ENCODE results near the gene DPM1. TPM values are rescaled to one million over a fixed set of nuclear protein-coding genes. Genes with fewer than 3 reads are reported as not detected.
A peak's percentile ranks its signal among the peaks of the same experiment; 100 is the strongest.

The DPM1 gene
- total RNA-seq, 1 experiment from 2014 or later, result 66.8 TPM

DNA sequence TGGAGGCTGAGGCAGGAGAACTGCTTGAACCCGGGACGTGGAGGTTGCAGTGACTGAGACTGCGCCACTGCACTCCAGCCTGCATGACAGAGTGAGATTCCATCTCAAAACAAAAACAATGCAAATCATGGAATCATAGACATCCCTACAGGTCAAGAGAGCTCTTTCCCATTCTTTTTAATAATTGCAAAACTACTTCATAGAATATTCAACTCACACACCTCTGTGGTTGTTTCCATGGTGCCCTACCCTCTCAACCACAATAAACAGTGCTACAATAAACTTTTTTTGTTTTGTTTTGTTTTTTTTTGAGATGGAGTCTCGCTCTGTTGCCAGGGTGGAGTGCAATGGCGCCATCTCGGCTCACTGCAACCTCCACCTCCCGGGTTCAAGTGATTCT lies 15.3 kb downstream of the DPM1 start:
- H3K27ac Mint-ChIP-seq (ENCODE audit: low read depth, unreplicated experiment), result no peak overlapping the region
- TF ChIP-seq, protein P1, sequence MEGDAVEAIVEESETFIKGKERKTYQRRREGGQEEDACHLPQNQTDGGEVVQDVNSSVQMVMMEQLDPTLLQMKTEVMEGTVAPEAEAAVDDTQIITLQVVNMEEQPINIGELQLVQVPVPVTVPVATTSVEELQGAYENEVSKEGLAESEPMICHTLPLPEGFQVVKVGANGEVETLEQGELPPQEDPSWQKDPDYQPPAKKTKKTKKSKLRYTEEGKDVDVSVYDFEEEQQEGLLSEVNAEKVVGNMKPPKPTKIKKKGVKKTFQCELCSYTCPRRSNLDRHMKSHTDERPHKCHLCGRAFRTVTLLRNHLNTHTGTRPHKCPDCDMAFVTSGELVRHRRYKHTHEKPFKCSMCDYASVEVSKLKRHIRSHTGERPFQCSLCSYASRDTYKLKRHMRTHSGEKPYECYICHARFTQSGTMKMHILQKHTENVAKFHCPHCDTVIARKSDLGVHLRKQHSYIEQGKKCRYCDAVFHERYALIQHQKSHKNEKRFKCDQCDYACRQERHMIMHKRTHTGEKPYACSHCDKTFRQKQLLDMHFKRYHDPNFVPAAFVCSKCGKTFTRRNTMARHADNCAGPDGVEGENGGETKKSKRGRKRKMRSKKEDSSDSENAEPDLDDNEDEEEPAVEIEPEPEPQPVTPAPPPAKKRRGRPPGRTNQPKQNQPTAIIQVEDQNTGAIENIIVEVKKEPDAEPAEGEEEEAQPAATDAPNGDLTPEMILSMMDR (IDR thresholded peaks at IDR 0.05; ENCODE audit: unreplicated experiment), result no peak
- H3K4me3 Mint-ChIP-seq (ENCODE audit: unreplicated experiment), result no peak overlapping the region
- POLR2A ChIA-PET, result interaction anchor here (1.1 to 5.5 kb wide), 5 partner anchors 10 to 148 kb away, joined by 3 to 32 read pairs (median 3); partner anchors contain the start of genes ADNP, BCAS4, DPM1 and MOCS3
- no peaks in the 10 kb centered on the region for H3K9me3 Mint-ChIP-seq (ENCODE audit: unreplicated experiment)
- H3K4me1 Mint-ChIP-seq (ENCODE audit: insufficient read depth, unreplicated experiment), result no peaks in the 10 kb centered on the region
- intact Hi-C loops (cut with micrococcal nuclease), result no loop called here
- H3K27me3 Mint-ChIP-seq (ENCODE audit: insufficient read depth, unreplicated experiment), result no peaks in the 10 kb centered on the region
- no TSS peak for BruUV-seq (replicated peaks)
- peaks cover 88% of the 10 kb centered on the region for H3K36me3 Mint-ChIP-seq (ENCODE audit: insufficient read depth, unreplicated experiment)
- DNase-seq (ENCODE audit: unreplicated experiment), result no peak
- CTCF ChIA-PET, result interaction anchor here (0.5 to 1.1 kb wide), 2 partner anchors 49 to 302 kb away, joined by 3 to 4 read pairs; no protein-coding TSS in a partner anchor

DNA sequence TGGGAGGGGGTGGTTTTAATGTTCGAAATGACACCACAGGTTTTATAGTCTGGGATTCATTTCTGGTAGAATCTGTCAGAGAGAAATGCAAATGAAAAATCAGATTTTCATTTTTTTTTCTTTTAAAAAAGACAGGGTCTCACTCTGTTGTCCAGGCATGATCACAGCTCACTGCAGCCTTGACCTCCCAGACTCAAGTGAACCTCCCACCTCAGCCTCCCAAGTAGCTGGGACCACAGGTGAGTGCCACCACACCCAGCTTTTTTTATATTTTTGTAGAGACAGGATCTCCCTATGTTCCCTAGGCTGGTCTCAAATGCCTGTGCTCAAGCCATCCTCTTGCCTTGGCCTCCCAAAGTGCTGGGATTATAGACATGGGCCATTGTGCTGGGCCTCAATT lies 24.7 kb downstream of the DPM1 start:
- TF ChIP-seq, protein P1 (IDR thresholded peaks at IDR 0.05; ENCODE audit: unreplicated experiment), result no peak
- intact Hi-C loops (cut with micrococcal nuclease), result no loop called here
- H3K27me3 Mint-ChIP-seq (ENCODE audit: insufficient read depth, unreplicated experiment), result no peaks in the 10 kb centered on the region
- H3K36me3 Mint-ChIP-seq (ENCODE audit: insufficient read depth, unreplicated experiment), result peaks cover 78% of the 10 kb centered on the region
- H3K9me3 Mint-ChIP-seq (ENCODE audit: unreplicated experiment), result no peaks in the 10 kb centered on the region
- H3K4me1 Mint-ChIP-seq (ENCODE audit: insufficient read depth, unreplicated experiment), result peaks cover 12% of the 10 kb centered on the region
- BruUV-seq (replicated peaks), result no TSS peak
- DNase-seq (ENCODE audit: unreplicated experiment), result no peak
- CTCF ChIA-PET, result interaction anchor here (0.7 to 14.2 kb wide), 7 partner anchors 11 to 141 kb away, joined by 3 to 256 read pairs (median 5); partner anchors contain the start of gene BCAS4
- no peak overlapping the region for H3K4me3 Mint-ChIP-seq (ENCODE audit: unreplicated experiment)
- no peak overlapping the region for H3K27ac Mint-ChIP-seq (ENCODE audit: low read depth, unreplicated experiment)
- POLR2A ChIA-PET, result interaction anchor here (0.9 to 13.0 kb wide), 6 partner anchors 9 to 139 kb away, joined by 3 to 149 read pairs (median 66); partner anchors contain the start of genes BCAS4, DPM1 and MOCS3

DNA sequence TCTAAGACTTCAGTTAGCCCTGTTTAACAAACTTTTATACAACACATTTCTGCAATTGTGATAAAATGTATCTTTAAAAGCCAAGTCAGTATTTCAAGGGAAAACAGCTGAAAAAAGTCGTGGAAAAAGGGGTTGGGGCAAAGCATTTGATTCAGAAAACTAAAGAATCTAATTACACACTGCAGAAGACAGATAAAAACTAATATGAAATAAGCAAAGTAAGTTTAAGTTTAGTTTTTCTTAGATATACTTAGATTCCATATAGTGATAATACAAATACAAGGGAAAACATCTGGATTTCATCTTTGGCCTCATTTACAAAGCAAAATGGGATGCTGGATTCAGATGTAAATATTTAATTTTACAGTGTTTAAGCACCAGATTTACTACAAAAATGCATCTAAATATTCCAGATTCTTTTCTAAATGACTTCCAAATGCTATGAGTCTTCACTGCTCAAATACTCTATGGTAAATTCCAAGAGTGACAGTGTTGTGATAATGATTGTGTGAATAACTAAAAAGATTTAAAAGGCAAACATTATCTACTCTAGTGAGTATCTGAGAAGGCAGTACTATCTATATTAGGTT lies 25.5 kb downstream of the DPM1 start:
- TF ChIP-seq, protein P1 (IDR thresholded peaks at IDR 0.05; ENCODE audit: unreplicated experiment), result no peak
- Mint-ChIP-seq H3K4me1 (ENCODE audit: insufficient read depth, unreplicated experiment) (peaks cover 15% of the 10 kb centered on the region), H3K27ac (ENCODE audit: low read depth, unreplicated experiment) (peak overlapping the region; percentile 88), H3K27me3 (ENCODE audit: insufficient read depth, unreplicated experiment) (no peaks in the 10 kb centered on the region), H3K4me3 (ENCODE audit: unreplicated experiment) (no peak overlapping the region), H3K36me3 (ENCODE audit: insufficient read depth, unreplicated experiment) (peaks cover 81% of the 10 kb centered on the region), H3K9me3 (ENCODE audit: unreplicated experiment) (no peaks in the 10 kb centered on the region)
- intact Hi-C loops (cut with micrococcal nuclease), result no loop called here
- POLR2A ChIA-PET, result interaction anchor here (0.7 to 13.0 kb wide), 15 partner anchors 10 to 142 kb away, joined by 3 to 149 read pairs (median 10); partner anchors contain the start of genes BCAS4, DPM1 and MOCS3
- BruUV-seq (replicated peaks), result no TSS peak
- DNase-seq (ENCODE audit: unreplicated experiment), result no peak
- CTCF ChIA-PET, result interaction anchor here (0.7 to 14.2 kb wide), 8 partner anchors 7 to 140 kb away, joined by 3 to 256 read pairs (median 6); partner anchors contain the start of gene BCAS4

DNA sequence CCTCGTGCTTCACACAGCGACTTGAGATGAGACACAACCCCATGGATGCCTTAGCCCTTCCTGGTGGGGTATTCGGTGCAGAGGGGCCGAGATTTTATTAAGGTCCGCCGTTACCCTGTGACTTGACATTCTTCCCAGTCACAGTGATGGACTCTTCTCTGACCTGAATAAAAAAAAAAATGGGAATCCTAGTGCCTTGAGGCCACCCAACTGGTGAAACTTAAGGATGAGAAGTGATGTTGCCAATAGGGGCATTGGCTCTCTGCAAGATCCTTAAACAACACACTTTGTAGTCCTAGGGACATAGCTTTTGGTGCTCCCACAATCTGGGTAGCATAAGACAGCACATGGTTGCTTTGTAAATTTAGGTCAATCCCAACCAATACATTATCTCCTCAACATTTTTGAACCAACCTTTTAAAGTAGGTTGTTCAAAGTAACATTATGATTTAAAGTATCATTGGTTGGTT lies 26.3 kb downstream of the DPM1 start:
- TF ChIP-seq, protein P1 (IDR thresholded peaks at IDR 0.05; ENCODE audit: unreplicated experiment), result no peak
- ChIA-PET CTCF (interaction anchor here (0.6 to 14.2 kb wide), 14 partner anchors 8 to 778 kb away, joined by 3 to 256 read pairs (median 4); partner anchors contain the start of gene BCAS4), POLR2A (interaction anchor here (0.7 to 13.0 kb wide), 26 partner anchors 8 to 788 kb away, joined by 3 to 149 read pairs (median 4); partner anchors contain the start of genes BCAS4, DPM1 and MOCS3)
- Mint-ChIP-seq H3K4me3 (ENCODE audit: unreplicated experiment) (peak overlapping the region; percentile 90), H3K9me3 (ENCODE audit: unreplicated experiment) (no peaks in the 10 kb centered on the region), H3K27ac (ENCODE audit: low read depth, unreplicated experiment) (peak overlapping the region; percentile 88), H3K36me3 (ENCODE audit: insufficient read depth, unreplicated experiment) (peaks cover 84% of the 10 kb centered on the region), H3K27me3 (ENCODE audit: insufficient read depth, unreplicated experiment) (no peaks in the 10 kb centered on the region), H3K4me1 (ENCODE audit: insufficient read depth, unreplicated experiment) (peaks cover 18% of the 10 kb centered on the region)
- no peak for DNase-seq (ENCODE audit: unreplicated experiment)
- TSS peak; percentile 82 for BruUV-seq (replicated peaks)
- intact Hi-C loops (cut with micrococcal nuclease), result no loop called here

Data from MCF 10A (cell line).